ENCODE results near the gene CACNA1A.
"Not testable (repeated sequence)": the region's sequence is repeated elsewhere in the genome, so short reads cannot be mapped to it uniquely, and the experiment has no call there.

CACNA1A gene

DNA sequence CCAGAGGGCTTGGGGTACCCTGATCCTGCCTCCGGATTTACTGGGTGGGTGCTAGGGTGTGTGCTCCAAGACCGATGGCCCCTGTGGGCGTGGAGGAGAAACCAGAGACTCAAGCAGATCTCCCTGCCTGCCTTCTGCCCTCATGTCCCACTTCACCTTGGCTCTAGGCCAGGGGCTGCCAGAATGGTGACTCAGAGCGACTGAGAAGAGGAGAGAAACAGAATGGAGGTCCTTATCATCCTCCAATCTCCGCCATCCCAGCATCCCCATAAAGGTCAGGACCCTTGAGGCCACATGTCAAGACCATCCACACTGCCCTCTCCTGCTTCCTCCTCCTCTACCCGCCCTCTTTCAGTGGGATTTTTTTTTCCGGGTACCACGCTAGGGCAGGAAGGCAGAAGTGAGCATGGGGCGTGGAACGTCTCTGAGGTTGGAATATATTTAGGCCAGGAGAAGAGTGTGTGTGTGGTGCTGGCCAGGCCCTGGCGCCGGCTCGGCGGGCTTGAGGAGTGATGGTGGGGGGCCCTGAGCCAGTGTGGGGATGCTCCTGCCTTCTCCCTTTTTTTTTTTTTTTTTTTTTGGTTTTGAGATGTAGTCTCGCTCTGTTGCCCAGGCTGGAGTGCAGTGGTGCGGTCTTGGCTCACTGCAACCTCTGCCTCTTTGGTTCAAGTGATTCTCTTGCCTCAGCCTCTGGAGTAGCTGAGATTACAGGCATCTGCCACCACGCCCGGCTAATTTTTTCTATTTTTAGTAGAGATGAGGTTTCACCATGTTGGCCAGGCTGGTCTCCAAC, 333.7 kb downstream of the CACNA1A start:
- TF ChIP-seq, protein P1, sequence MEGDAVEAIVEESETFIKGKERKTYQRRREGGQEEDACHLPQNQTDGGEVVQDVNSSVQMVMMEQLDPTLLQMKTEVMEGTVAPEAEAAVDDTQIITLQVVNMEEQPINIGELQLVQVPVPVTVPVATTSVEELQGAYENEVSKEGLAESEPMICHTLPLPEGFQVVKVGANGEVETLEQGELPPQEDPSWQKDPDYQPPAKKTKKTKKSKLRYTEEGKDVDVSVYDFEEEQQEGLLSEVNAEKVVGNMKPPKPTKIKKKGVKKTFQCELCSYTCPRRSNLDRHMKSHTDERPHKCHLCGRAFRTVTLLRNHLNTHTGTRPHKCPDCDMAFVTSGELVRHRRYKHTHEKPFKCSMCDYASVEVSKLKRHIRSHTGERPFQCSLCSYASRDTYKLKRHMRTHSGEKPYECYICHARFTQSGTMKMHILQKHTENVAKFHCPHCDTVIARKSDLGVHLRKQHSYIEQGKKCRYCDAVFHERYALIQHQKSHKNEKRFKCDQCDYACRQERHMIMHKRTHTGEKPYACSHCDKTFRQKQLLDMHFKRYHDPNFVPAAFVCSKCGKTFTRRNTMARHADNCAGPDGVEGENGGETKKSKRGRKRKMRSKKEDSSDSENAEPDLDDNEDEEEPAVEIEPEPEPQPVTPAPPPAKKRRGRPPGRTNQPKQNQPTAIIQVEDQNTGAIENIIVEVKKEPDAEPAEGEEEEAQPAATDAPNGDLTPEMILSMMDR (IDR thresholded peaks at IDR 0.05; ENCODE audit: borderline replicate concordance, insufficient read depth, low read depth, low read length), result no peak
- H3K4me3 ChIP-seq (ENCODE audit: low read depth, low read length), result peak overlapping the region; percentile 23

DNA sequence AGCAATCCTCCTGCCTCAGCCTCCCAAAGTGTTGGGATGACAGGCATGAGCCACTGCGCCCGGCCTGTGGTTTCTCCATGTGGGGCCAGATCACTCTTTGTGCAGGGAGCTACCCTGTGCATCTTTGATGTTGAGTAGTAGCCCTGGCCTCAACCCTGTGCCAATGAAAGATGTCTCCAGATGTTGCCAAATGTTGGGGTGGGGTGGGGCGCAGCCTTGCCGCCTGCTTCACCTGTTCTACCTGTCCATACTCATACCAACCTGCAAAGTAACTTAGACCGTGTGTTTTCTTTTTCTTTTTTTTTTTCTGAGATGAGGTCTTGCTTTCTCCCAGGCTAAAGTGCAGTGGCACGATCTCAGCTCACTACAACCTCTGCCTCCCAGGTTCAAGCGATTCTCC, 335.1 kb downstream of the CACNA1A start:
- H3K4me3 ChIP-seq (ENCODE audit: low read depth, low read length), result no peak overlapping the region
- TF ChIP-seq, protein P1 (IDR thresholded peaks at IDR 0.05; ENCODE audit: borderline replicate concordance, insufficient read depth, low read depth, low read length), result no peak

DNA sequence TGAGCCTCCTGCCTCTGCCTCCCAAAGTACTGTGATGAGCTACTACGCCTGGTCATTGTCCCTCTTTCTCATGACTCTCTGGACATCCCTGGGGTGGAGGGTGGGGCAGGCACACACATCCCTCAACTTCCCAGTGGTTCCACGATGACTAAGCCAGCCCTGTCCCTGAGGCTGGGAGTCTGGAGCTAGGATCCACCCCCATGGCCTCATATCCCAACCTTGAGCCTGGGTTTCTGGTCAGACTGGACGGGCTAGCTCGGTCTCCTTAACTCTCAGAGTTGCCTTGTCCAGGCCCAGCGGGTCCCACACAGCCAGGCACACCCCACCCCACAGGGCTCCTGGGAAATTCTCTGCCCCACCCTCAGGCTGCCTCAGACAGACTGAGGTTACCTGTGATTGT, 336.5 kb downstream of the CACNA1A start:
- TF ChIP-seq, protein P1 (IDR thresholded peaks at IDR 0.05; ENCODE audit: borderline replicate concordance, insufficient read depth, low read depth, low read length), result no peak
- no peak overlapping the region for H3K4me3 ChIP-seq (ENCODE audit: low read depth, low read length)

DNA sequence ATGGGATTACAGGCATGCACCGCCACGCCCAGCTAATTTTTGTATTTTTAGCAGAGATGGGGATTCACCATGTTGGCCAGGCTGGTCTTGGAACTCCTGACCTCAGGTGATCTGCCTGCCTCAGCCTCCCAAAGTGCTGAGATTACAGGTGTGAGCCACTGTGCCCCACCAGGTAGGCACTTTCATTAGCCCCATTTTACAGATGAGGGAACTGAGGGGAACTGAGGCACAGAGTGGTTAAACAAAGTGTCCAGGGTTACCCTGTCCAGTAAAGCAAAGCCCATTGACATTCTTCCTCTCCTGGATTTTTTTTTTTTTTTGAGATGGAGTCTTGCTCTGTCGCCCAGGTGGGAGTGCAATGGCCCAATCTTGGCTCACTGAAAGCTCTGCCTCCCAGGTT, 340.1 kb downstream of the CACNA1A start:
- not testable (repeated sequence) for H3K4me3 ChIP-seq (ENCODE audit: low read depth, low read length)

DNA sequence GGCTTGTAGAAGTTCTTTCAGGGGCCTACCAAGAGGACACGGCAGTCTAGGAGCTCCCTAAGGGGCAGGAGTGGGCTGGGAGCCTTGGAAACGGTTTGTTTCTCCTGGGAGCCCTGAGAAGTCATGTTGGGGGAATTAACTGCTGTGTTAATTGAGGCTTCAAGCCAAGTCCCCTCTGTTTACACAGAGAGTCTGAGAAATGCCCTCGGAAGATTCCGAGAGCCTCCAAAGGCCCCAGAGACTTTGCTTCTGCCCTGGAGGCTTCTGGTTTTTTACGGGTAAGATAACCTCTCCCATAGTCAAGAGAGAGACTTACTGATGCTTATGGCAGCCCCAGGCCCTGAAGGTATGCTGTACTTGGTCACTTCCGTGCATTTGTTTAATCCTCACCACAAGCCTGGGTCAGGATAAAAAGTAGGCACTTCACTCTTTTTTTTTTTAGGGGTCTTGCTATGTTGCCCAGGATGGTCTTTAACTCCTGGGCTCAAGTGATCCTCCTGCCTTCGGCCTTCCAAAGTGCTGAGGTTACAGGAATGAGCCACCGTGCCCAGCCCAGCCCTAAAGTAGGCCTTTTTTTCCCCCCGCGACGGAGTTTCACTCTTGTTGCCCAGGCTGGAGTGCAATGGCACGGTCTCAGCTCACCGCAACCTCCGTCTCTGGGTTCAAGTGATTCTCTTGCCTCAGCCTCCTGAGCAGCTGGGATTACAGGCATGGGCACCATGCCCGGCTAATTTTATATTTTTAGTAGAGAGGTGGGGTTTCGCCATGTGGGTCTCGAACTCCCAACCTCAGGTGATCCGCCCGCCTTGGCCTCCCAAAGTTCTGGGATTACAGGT, 340.9 kb downstream of the CACNA1A start:
- no peak overlapping the region for H3K4me3 ChIP-seq (ENCODE audit: low read depth, low read length)
- TF ChIP-seq, protein P1 (IDR thresholded peaks at IDR 0.05; ENCODE audit: borderline replicate concordance, insufficient read depth, low read depth, low read length), result no peak

DNA sequence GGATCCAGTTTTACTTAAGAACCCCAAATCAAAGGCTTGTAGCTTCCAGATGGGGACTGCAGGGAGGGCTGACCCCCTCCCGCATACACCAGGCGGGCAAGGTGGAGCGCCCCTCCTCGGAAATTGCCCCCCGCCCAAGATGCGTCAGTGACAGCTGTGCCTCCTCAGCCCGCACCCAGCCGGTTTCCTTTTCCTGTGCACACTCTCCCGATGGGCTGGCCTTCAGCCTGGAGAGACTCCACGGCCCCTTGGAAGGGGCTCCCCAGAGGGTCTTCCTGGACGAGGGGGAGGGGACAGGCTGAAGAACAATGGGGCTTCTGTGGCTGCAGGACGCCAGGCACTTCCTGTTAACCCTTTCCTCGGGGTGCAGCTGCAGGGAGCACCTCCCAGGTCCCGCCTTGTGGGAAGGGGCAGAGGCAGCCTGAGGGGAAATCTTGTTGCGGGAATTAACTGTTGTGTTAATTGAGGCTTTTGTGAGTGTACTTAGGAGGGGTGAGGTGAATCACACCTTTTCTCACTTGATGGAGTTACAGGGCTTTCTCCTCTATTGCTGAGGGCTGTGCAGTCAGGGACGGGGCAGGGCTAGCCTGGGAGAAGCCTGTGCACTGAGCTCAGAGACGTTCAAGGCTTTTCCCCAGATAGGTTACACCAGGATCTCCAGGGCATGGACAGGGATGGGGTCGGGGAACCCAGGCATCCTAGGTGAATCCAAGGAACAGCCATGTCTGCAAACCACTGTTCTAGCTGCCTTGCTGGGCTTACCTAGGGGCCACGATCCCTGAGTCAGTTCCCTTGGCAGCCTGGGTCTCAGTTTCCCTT, 341.7 kb downstream of the CACNA1A start:
- H3K4me3 ChIP-seq (ENCODE audit: low read depth, low read length), result peak overlapping the region; percentile 17
- TF ChIP-seq, protein P1 (IDR thresholded peaks at IDR 0.05; ENCODE audit: borderline replicate concordance, insufficient read depth, low read depth, low read length), result no peak

Measured in GM12875 (cell line).